ENCODE results near the gene CLEC18C. TPM values are rescaled to one million over a fixed set of nuclear protein-coding genes. Genes with fewer than 3 reads are reported as not detected.
"Not testable (repeated sequence)": the region's sequence is repeated elsewhere in the genome, so short reads cannot be mapped to it uniquely, and the experiment has no call there.

CLEC18C gene
- total RNA-seq = not detected

- DNase-seq (ENCODE audit: low spot score); H3K27ac ChIP-seq; H3K9me3 ChIP-seq: not testable (repeated sequence)
These were observed at the start of gene CLEC18C for GRCh38 chr16:70173212-70173837. TSS of gene CLEC18C (plus strand) at chr16:70173787. CDS start at chr16:70174279, 492 bp downstream.

GRCh38 chr16:70123822-70124221, 49.8 kb upstream of the CLEC18C start:
- H3K4me1 ChIP-seq; H3K9me3 ChIP-seq; H3K4me3 ChIP-seq; DNase-seq (ENCODE audit: low spot score); H3K27me3 ChIP-seq; H3K27ac ChIP-seq: not testable (repeated sequence)
- H3K36me3 ChIP-seq = peaks cover 49% of the 10 kb centered on the region

More at GRCh38 chr16:70173212-70173837, at the start of gene CLEC18C:
- not testable (repeated sequence) for H3K36me3 ChIP-seq, H3K4me3 ChIP-seq, H3K27me3 ChIP-seq, H3K4me1 ChIP-seq

DNA sequence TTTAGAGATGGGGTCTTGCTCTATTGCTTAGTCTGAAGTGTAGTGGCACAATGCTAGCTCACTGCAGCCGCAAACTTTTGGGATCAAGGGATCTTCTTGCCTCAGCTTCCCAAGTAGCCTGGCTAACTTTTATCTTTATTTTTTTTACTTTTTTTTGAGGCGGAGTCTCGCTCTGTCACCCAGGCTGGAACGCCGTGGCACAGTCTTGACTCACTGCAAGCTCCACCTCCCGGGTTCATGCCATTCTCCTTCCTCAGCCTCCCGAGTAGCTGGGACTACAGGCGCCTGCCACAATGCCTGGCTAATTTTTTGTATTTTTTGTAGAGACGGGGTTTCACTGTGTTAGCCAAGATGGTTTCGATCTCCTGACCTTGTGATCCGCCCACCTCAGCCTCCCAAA, 47.4 kb upstream of the CLEC18C start:
- H3K27me3 ChIP-seq; H3K4me3 ChIP-seq; H3K9me3 ChIP-seq; DNase-seq (ENCODE audit: low spot score); H3K4me1 ChIP-seq; H3K27ac ChIP-seq: not testable (repeated sequence)
- peaks cover 66% of the 10 kb centered on the region for H3K36me3 ChIP-seq

- peaks cover 62% of the 10 kb centered on the region for H3K36me3 ChIP-seq
- H3K4me1 ChIP-seq; H3K9me3 ChIP-seq; DNase-seq (ENCODE audit: low spot score); H3K27me3 ChIP-seq; H3K4me3 ChIP-seq; H3K27ac ChIP-seq: not testable (repeated sequence)
These were observed 45.9 kb upstream of the CLEC18C start for GRCh38 chr16:70127706-70128105.

- H3K36me3 ChIP-seq = peaks cover 66% of the 10 kb centered on the region
- not testable (repeated sequence) for H3K27ac ChIP-seq; H3K4me3 ChIP-seq; DNase-seq (ENCODE audit: low spot score); H3K9me3 ChIP-seq; H3K4me1 ChIP-seq; H3K27me3 ChIP-seq
These were observed 44.7 kb upstream of the CLEC18C start for GRCh38 chr16:70128844-70129243.

- not testable (repeated sequence) for H3K27me3 ChIP-seq; H3K4me1 ChIP-seq; H3K4me3 ChIP-seq; H3K27ac ChIP-seq; DNase-seq (ENCODE audit: low spot score); H3K9me3 ChIP-seq
- H3K36me3 ChIP-seq = peaks cover 85% of the 10 kb centered on the region
These were observed 37.8 kb upstream of the CLEC18C start for GRCh38 chr16:70135796-70136195.

DNA sequence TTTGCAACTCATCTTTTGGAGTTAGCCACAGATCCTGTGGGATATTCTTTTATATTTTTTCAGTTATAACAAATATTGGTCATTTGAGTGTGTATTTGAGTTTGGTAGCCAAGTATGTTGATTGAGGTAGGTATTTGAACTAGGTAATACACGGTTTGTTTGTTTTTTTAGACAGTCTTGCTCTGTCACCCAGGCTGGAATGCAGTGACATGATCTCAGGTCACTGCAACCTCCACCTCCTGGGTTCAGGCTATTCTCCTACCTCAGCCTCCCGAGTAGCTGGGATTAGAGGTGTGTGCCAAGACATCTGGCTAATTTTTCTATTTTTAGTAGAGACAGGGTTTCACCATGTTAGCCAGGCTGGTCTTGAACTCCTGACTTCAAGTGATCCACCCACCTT, 37.0 kb upstream of the CLEC18C start:
- H3K36me3 ChIP-seq = peaks cover 93% of the 10 kb centered on the region
- not testable (repeated sequence) for H3K9me3 ChIP-seq; H3K27ac ChIP-seq; H3K27me3 ChIP-seq; H3K4me3 ChIP-seq; DNase-seq (ENCODE audit: low spot score); H3K4me1 ChIP-seq

DNA sequence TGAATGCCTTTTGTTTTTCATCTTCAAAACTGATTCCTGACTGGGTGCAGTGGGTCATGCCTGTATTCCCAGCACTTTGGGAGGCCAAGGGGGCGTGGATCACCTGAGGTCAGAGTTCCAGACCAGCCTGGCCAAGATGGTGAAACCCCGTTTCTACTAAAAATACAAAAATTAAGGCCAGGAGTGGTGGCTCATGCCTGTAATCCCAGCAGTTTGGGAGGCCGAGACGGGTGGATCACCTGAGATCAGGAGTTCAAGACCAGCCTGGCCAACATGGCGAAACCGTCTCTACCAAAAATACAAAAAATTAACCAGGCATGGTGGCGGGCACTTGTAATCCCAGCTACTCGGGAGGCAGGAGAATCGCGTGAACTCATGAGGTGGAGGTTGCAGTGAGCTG, 30.8 kb upstream of the CLEC18C start:
- H3K4me3 ChIP-seq; H3K9me3 ChIP-seq; DNase-seq (ENCODE audit: low spot score); H3K27me3 ChIP-seq; H3K4me1 ChIP-seq; H3K27ac ChIP-seq: not testable (repeated sequence)
- peaks cover 73% of the 10 kb centered on the region for H3K36me3 ChIP-seq

GRCh38 chr16:70143231-70143895, 30.2 kb upstream of the CLEC18C start:
- DNase-seq (ENCODE audit: low spot score) = not testable (repeated sequence)

DNA sequence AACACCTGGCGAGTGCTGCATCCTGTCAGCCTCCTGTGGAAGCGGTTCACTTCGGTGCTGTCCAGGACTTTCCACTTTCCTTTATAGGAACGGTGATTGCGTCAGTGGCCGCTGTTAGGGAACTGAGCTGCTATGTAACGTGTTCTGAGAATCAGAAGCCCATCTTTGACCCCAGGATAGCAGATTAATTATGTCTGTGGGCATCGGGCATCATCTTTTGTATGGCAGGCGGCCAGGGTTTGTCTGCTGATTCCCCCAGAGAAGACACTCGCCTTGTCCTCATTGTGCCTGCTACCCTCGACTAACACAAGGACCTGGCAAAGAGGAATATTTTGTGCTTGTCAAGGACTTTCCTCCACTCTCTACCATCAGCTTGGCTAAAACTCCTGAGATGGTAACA, 25.7 kb upstream of the CLEC18C start:
- H3K4me1 ChIP-seq; H3K4me3 ChIP-seq; H3K27ac ChIP-seq; DNase-seq (ENCODE audit: low spot score); H3K9me3 ChIP-seq; H3K27me3 ChIP-seq: not testable (repeated sequence)
- H3K36me3 ChIP-seq = peaks cover 63% of the 10 kb centered on the region

More at GRCh38 chr16:70143231-70143895, 30.2 kb upstream of the CLEC18C start:
- not testable (repeated sequence) for H3K4me3 ChIP-seq, H3K9me3 ChIP-seq, H3K4me1 ChIP-seq, H3K27ac ChIP-seq, H3K27me3 ChIP-seq
- H3K36me3 ChIP-seq = peaks cover 69% of the 10 kb centered on the region

DNA sequence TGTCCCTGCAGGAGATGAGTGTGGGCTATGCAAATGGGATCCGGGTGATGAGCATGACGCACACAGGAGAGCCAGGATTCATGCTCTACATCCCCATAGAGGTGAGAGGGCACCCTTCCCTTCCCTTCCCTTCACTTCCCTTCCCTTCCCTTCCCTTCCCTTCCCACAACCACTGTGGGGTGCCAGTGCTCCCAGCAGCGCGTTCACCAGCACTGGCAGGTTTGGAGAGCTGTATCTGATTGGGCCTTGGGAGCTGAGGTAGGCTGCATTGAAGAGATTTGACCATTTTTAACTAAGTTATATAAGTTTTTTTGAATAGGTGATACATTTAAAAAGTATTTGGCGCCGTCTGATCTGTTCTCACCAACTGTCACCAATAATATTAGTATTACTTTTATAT, 25.1 kb upstream of the CLEC18C start:
- not testable (repeated sequence) for H3K4me1 ChIP-seq; H3K27ac ChIP-seq; DNase-seq (ENCODE audit: low spot score); H3K4me3 ChIP-seq; H3K27me3 ChIP-seq; H3K9me3 ChIP-seq
- peaks cover 63% of the 10 kb centered on the region for H3K36me3 ChIP-seq

DNA sequence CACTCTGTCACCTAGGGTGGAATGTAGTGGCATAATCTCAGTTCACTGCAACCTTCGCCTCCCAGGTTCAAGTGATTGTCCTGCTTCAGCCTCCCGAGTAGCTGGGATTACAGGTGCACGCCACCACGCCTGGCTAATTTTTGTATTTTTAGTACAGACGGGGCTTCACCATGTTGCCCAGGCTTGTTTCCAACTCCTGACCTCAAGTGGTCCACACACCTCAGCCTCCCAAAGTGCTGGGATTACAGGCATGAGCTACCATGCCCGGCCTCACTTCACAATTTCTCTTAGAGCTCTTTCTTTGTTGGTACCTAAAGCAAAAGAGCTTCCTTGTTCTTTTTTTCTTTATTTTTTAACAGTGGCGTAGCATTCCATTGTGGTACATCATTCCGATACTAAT, 24.3 kb upstream of the CLEC18C start:
- not testable (repeated sequence) for H3K27me3 ChIP-seq; H3K27ac ChIP-seq; H3K4me3 ChIP-seq; DNase-seq (ENCODE audit: low spot score); H3K4me1 ChIP-seq; H3K9me3 ChIP-seq
- peaks cover 66% of the 10 kb centered on the region for H3K36me3 ChIP-seq

Measured in right atrium auricular region (tissue), 2 donors.